HepG2 (cell line): ENCODE results near the gene DAZAP1. TPM values are rescaled to one million over a fixed set of nuclear protein-coding genes. Genes with fewer than 3 reads are reported as not detected.

Experiments used
- ATAC-seq: fragments of 200-7000 bp; cut with Tn5 transposase; 3 replicates; pipeline ENCODE4 v1.9.1; 2020; ENCODE audit warnings: mild to moderate bottlenecking, moderate library complexity
- BruUV-seq: library from RNA; stranded (reverse); fragments of 400-500 nt; replicated peaks from 2 replicates; lab custom pipeline; 2021; lab: Mats Ljungman, UMichigan
- CTCF ChIA-PET: fragments of 300-600 bp; formaldehyde crosslinking; extraction: SDS; loops from one replicate; lab custom pipeline; 2021; ENCODE audit warnings: low total read pairs, inconsistent platforms, low intra/inter-chr PET ratio; lab: Yijun Ruan, JAX
- POLR2A ChIA-PET: fragments of 350-600 bp; sonication (Branson Sonifier 250); formaldehyde crosslinking; loops from one replicate; lab custom pipeline; 2020; ENCODE audit warnings: antibody characterized with exemption, inconsistent platforms; lab: Yijun Ruan, JAX
- DNase-seq: peaks from one replicate; pipeline ENCODE4 v3.0.0-alpha.2; 2015; ENCODE audit warnings: low spot score
- FAIRE-seq: peaks from 3 replicates; lab custom pipeline; 2011; peaks lifted over from hg19 to GRCh38; lab: Jason Lieb, UNC
- H2AFZ ChIP-seq: one replicate; pipeline ENCODE4 v1.6.1; 2011; ENCODE audit warnings: low read length, inconsistent platforms
- H3K27ac ChIP-seq: fragments of 300-600 bp; 3 replicates; pipeline ENCODE4 v1.8.0; 2011; ENCODE audit warnings: mixed run types, mild to moderate bottlenecking, mixed read lengths, low read length, inconsistent platforms; ENCODE audit not compliant: insufficient read depth; ENCODE audit errors: extremely low read length
- H3K27me3 ChIP-seq, 2 experiments: fragments of 200-600 bp in 1 of 2; 2 replicates in 1 of 2; 3 replicates in 1 of 2; pipeline versions ENCODE4 v1.6.0 to v1.8.0; 2011; ENCODE audit warnings: low read length in 2 of 2, mild to moderate bottlenecking in 2 of 2, moderate library complexity in 2 of 2, inconsistent platforms in 1 of 2; ENCODE audit not compliant: insufficient read depth in 2 of 2, control insufficient read depth in 1 of 2
- H3K36me3 ChIP-seq, 2 experiments: fragments of 200-600 bp in 1 of 2; replicated peaks in 1 of 2; 2 replicates in 1 of 2; 3 replicates in 1 of 2; pipeline versions ENCODE4 v1.5.1 to v1.8.0; 2011; ENCODE audit warnings: low read length in 2 of 2, inconsistent platforms in 1 of 2; ENCODE audit not compliant: insufficient read depth in 2 of 2, control insufficient read depth in 1 of 2
- H3K4me1 ChIP-seq: 2 replicates; pipeline ENCODE4 v1.5.1; 2012; ENCODE audit warnings: low read length, inconsistent platforms; ENCODE audit not compliant: insufficient read depth
- H3K4me2 ChIP-seq: 2 replicates; pipeline ENCODE4 v1.6.0; 2011; ENCODE audit warnings: low read depth, low read length, inconsistent platforms
- H3K4me3 ChIP-seq, 3 experiments: fragments of 200-600 bp in 1 of 3; sonication (generic), shearing (Covaris generic) in 1 of 3; replicated peaks in 1 of 3; 2 replicates each; pipeline ENCODE4 v1.5.1; 2011 to 2016; ENCODE audit warnings: low read length in 3 of 3, inconsistent platforms in 2 of 3, low read depth in 2 of 3, mild to moderate bottlenecking in 2 of 3, control low read depth in 1 of 3, mixed read lengths in 1 of 3; ENCODE audit not compliant: insufficient read depth in 1 of 3
- H3K79me2 ChIP-seq: one replicate; pipeline ENCODE4 v1.6.1; 2011; ENCODE audit warnings: low read length, inconsistent platforms; ENCODE audit not compliant: insufficient read depth
- H3K9ac ChIP-seq: 2 replicates; pipeline ENCODE4 v1.6.0; 2011; ENCODE audit warnings: mild to moderate bottlenecking, low read depth, low read length, inconsistent platforms; ENCODE audit not compliant: insufficient read depth
- H3K9me3 ChIP-seq: 2 replicates; pipeline ENCODE4 v1.5.1; 2012; ENCODE audit warnings: mild to moderate bottlenecking, low read length
- H4K20me1 ChIP-seq: 2 replicates; pipeline ENCODE4 v1.6.0; 2011; ENCODE audit warnings: inconsistent platforms, mild to moderate bottlenecking, low read length, moderate library complexity; ENCODE audit not compliant: insufficient read depth
- EED ChIP-seq: sonication (generic); formaldehyde crosslinking; IDR thresholded peaks from 2 replicates; pipeline ENCODE4 v1.5.0; 2020; ENCODE audit warnings: mild to moderate bottlenecking, missing genetic modification reagents
- ESRRA ChIP-seq: sonication (generic); formaldehyde crosslinking; IDR thresholded peaks from 2 replicates; pipeline ENCODE4 v1.5.1; 2020; ENCODE audit warnings: mild to moderate bottlenecking, low read depth, missing genetic modification reagents
- KDM1A ChIP-seq: IDR thresholded peaks from 2 replicates; pipeline ENCODE4 v1.6.1; 2016; ENCODE audit warnings: missing compliant biosample characterization
- NFYB ChIP-seq: sonication (generic); formaldehyde crosslinking; IDR thresholded peaks from 2 replicates; pipeline ENCODE4 v1.4.0; 2020; ENCODE audit warnings: missing genetic modification reagents
- NR2F6 ChIP-seq, 2 experiments: IDR thresholded peaks; 2 replicates each; pipeline ENCODE4 v1.6.1; 2016; ENCODE audit warnings: antibody characterized with exemption in 1 of 2, mild to moderate bottlenecking in 1 of 2
- PHF8 ChIP-seq: sonication (generic); formaldehyde crosslinking; IDR thresholded peaks from 2 replicates; pipeline ENCODE4 v1.5.0; 2020; ENCODE audit warnings: missing genetic modification reagents
- RCOR2 ChIP-seq: IDR thresholded peaks from 2 replicates; pipeline ENCODE4 v1.6.1; 2016; ENCODE audit warnings: missing biosample characterization, missing genetic modification reagents
- RFX3 ChIP-seq: IDR thresholded peaks from 2 replicates; pipeline ENCODE4 v1.6.1; 2016; ENCODE audit warnings: missing biosample characterization, missing genetic modification reagents
- SETDB1 ChIP-seq: sonication (generic); formaldehyde crosslinking; IDR thresholded peaks from 2 replicates; pipeline ENCODE4 v1.5.1; 2020; ENCODE audit warnings: missing genetic modification reagents, mild to moderate bottlenecking, borderline replicate concordance
- SP140L ChIP-seq: sonication (generic); formaldehyde crosslinking; IDR thresholded peaks from 2 replicates; pipeline ENCODE4 v1.4.0; 2020; ENCODE audit warnings: missing genetic modification reagents, borderline replicate concordance
- ZIK1 ChIP-seq: sonication (generic); formaldehyde crosslinking; IDR thresholded peaks from 2 replicates; pipeline ENCODE4 v1.5.0; 2020; ENCODE audit warnings: mild to moderate bottlenecking, low read depth, missing genetic modification reagents, borderline replicate concordance
- ZNF790 ChIP-seq: sonication (generic); formaldehyde crosslinking; IDR thresholded peaks from 2 replicates; pipeline ENCODE4 v1.8.0; 2022; ENCODE audit warnings: missing genetic modification reagents, mild to moderate bottlenecking, borderline replicate concordance
- WGBS: methylation state at CpG from one replicate; pipeline ENCODE4 v1.1.6; 2017; ENCODE audit warnings: low lambda C conversion rate; 5-methylcytosine and 5-hydroxymethylcytosine counted together
- in situ Hi-C: cut with HindIII; loops from 2 replicates; pipeline ENCODE4 v1.10.0; 2017; ENCODE audit warnings: low pct_unique_long_range_greater_than_20kb; ENCODE audit not compliant: extremely low pct_ligation_motif_present
- intact Hi-C: fragments of 100-400 bp; cut with micrococcal nuclease; formaldehyde crosslinking; loops from one replicate; pipeline ENCODE4 v1.10.0; 2022; ENCODE audit not compliant: unreplicated experiment
- polyA plus RNA-seq, 8 experiments: library from polyadenylated mRNA; depleted of rRNA in 3 of 8; stranded (reverse) in 7 of 8; unstranded in 1 of 8; fragments of >200 nt; fragmentation: Illumina TruSeq in 4 of 8; extraction: Trizol in 4 of 8; gene quantifications; 2 replicates each; pipeline versions ENCODE4 v1.2.1 to v1.2.3, GENCODE V29; 2011 to 2016; ENCODE audit warnings: low read depth in 4 of 8, missing spikeins in 1 of 8, mixed read lengths in 1 of 8; ENCODE audit not compliant: insufficient read depth in 1 of 8
- total RNA-seq, 5 experiments: library from RNA; depleted of rRNA; stranded (reverse); fragments of >200 nt; fragmentation: Illumina TruSeq; extraction: Trizol; gene quantifications; 2 replicates each; pipeline ENCODE4 v1.2.3, GENCODE V29; 2016; ENCODE audit warnings: low read depth in 1 of 5
- TF ChIP-seq, protein P1 (sequence below): sonication (generic); formaldehyde crosslinking; IDR thresholded peaks from 2 replicates; pipeline ENCODE4 v1.4.0; 2020; ENCODE audit warnings: mild to moderate bottlenecking, missing genetic modification reagents
- TF ChIP-seq, protein P2 (sequence below): sonication (generic); formaldehyde crosslinking; IDR thresholded peaks from 2 replicates; pipeline ENCODE4 v1.5.1; 2020; ENCODE audit warnings: missing genetic modification reagents, mild to moderate bottlenecking, borderline replicate concordance
- TF ChIP-seq, protein P3 (sequence below): sonication (generic); formaldehyde crosslinking; IDR thresholded peaks from 2 replicates; pipeline ENCODE4 v1.4.0; 2020; ENCODE audit warnings: missing genetic modification reagents
- TF ChIP-seq, protein P4 (sequence below): sonication (generic); formaldehyde crosslinking; IDR thresholded peaks from 2 replicates; pipeline ENCODE4 v1.5.0; 2020; ENCODE audit warnings: mild to moderate bottlenecking, missing genetic modification reagents, moderate library complexity

DAZAP1 gene
- total and polyA plus RNA-seq, 2 of the 13 experiments (the other 11 are each of a cell fraction or from before 2014, with no cell fraction given), result 63.3 to 79.2 TPM

DNA sequence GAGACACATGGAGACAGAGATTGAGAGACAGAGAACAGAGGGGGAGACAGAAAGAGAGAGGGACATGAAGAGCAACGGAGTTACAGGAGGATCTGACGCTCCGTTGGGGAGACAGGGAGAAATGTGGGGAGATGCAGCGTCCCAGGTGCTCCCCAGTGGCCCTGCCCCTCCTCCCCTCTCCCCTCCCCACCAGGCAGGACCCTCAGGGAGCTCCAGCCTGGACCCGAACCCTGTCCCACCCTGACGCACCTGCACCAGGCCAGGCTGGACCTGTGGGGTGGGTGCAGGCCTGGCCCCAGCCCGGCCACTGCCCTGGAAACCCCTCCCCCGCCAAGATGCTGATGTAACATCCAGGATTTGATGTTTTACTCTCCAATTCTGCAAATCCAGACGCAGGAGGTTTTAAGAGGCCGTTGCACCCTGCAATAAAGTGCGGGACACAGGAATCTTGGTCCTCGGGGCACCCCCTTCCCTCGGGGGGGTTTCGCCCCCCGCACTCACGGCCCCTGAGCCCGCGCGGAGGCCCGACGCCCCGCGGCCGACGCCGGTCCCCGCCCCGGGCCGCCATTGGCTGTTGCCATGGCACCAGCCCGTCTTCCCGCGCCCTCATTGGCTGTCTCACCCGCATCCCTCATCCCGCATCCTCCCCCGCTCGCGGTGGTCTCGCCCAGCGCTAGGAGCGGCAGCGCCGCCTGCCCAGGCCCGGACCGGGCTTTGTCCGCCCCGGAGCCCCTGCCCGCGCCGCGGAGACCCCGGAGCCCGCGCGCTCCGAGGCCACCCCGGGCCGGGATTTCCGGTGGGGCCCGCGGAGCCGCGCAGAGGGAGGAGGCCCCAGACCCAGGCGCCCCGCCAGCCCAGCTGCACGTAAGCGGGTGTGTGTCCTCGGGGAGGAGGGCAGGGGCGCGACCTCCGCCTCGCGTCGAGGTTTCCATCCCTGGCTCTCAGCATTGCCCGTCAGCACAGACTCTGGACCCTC, 42.4 kb downstream of the DAZAP1 start, which contains the start of gene APC2:
APC2 (plus strand) TSS at position 655 of the 976 bp plus-strand sequence. CDS start 2,881 bp downstream, outside the sequence.
- ChIA-PET POLR2A (no interaction called here), CTCF (no interaction called here)
- Histone ChIP-seq H3K36me3 (no peaks in the 10 kb centered on the region), H3K9ac (no peak within 1 kb of the TSS), H3K27ac (no peak within 1 kb of the TSS), H2AFZ (no peak within 1 kb of the TSS), H3K4me1 (peaks cover 30% of the 10 kb centered on the region), H3K27me3 (peaks cover 16 to 73% of the 10 kb centered on the region in 2 experiments), H3K9me3 (no peaks in the 10 kb centered on the region), H3K4me2 (no peak within 1 kb of the TSS), H3K4me3 (no peak within 1 kb of the TSS), H3K79me2 (no peaks in the 10 kb centered on the region), H4K20me1 (peaks cover 13% of the 10 kb centered on the region; the same call in 1 of the 2 replicates)
- DNase-seq, result no peak
- BruUV-seq, result no TSS peak
- no peak for ATAC-seq
- 8% methylated on average over 20 of the region's 74 CpGs for WGBS
- no peak for FAIRE-seq
- intact Hi-C loops, result no loop called here
- in situ Hi-C loops, result no loop called here
- TF ChIP-seq, protein P1, sequence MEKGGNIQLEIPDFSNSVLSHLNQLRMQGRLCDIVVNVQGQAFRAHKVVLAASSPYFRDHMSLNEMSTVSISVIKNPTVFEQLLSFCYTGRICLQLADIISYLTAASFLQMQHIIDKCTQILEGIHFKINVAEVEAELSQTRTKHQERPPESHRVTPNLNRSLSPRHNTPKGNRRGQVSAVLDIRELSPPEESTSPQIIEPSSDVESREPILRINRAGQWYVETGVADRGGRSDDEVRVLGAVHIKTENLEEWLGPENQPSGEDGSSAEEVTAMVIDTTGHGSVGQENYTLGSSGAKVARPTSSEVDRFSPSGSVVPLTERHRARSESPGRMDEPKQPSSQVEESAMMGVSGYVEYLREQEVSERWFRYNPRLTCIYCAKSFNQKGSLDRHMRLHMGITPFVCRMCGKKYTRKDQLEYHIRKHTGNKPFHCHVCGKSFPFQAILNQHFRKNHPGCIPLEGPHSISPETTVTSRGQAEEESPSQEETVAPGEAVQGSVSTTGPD (CRISPR knock-in tag), result no peak
- TF ChIP-seq ZNF790 (CRISPR knock-in tag) (no peak), ESRRA (no peak), NFYB (CRISPR knock-in tag) (peak; percentile 75), NR2F6 (IDR thresholded peaks at IDR 0.05) (no peak), NR2F6 (CRISPR knock-in tag; IDR thresholded peaks at IDR 0.05) (no peak), SP140L (CRISPR knock-in tag) (no peak), PHF8 (no peak), EED (no peak), ZIK1 (no peak), RCOR2 (CRISPR knock-in tag) (no peak), RFX3 (peak; percentile 56; the same call in 1 of the 2 replicates), KDM1A (CRISPR knock-in tag) (no peak), SETDB1 (no peak)
- TF ChIP-seq, protein P2, sequence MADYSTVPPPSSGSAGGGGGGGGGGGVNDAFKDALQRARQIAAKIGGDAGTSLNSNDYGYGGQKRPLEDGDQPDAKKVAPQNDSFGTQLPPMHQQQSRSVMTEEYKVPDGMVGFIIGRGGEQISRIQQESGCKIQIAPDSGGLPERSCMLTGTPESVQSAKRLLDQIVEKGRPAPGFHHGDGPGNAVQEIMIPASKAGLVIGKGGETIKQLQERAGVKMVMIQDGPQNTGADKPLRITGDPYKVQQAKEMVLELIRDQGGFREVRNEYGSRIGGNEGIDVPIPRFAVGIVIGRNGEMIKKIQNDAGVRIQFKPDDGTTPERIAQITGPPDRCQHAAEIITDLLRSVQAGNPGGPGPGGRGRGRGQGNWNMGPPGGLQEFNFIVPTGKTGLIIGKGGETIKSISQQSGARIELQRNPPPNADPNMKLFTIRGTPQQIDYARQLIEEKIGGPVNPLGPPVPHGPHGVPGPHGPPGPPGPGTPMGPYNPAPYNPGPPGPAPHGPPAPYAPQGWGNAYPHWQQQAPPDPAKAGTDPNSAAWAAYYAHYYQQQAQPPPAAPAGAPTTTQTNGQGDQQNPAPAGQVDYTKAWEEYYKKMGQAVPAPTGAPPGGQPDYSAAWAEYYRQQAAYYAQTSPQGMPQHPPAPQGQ (CRISPR knock-in tag), result no peak
- TF ChIP-seq, protein P3, sequence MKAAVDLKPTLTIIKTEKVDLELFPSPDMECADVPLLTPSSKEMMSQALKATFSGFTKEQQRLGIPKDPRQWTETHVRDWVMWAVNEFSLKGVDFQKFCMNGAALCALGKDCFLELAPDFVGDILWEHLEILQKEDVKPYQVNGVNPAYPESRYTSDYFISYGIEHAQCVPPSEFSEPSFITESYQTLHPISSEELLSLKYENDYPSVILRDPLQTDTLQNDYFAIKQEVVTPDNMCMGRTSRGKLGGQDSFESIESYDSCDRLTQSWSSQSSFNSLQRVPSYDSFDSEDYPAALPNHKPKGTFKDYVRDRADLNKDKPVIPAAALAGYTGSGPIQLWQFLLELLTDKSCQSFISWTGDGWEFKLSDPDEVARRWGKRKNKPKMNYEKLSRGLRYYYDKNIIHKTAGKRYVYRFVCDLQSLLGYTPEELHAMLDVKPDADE, result no peak
- TF ChIP-seq, protein P4, sequence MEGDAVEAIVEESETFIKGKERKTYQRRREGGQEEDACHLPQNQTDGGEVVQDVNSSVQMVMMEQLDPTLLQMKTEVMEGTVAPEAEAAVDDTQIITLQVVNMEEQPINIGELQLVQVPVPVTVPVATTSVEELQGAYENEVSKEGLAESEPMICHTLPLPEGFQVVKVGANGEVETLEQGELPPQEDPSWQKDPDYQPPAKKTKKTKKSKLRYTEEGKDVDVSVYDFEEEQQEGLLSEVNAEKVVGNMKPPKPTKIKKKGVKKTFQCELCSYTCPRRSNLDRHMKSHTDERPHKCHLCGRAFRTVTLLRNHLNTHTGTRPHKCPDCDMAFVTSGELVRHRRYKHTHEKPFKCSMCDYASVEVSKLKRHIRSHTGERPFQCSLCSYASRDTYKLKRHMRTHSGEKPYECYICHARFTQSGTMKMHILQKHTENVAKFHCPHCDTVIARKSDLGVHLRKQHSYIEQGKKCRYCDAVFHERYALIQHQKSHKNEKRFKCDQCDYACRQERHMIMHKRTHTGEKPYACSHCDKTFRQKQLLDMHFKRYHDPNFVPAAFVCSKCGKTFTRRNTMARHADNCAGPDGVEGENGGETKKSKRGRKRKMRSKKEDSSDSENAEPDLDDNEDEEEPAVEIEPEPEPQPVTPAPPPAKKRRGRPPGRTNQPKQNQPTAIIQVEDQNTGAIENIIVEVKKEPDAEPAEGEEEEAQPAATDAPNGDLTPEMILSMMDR (CRISPR knock-in tag), result no peak
